B cell (primary cell): ENCODE measurements around the gene RAB22A. TPM values are rescaled to one million over a fixed set of nuclear protein-coding genes. Genes with fewer than 3 reads are reported as not detected.

ENCODE experiments used
- ATAC-seq: fragments of 200-7000 bp; cut with Tn5 transposase; one replicate; pipeline ENCODE4 v1.10.0; 2021; ENCODE audit warnings: low read depth, mild to moderate bottlenecking, moderate number of reproducible peaks, moderate library complexity
- CTCF ChIA-PET: fragments of 350-600 bp; sonication (Branson Sonifier 250); formaldehyde crosslinking; loops from one replicate; lab custom pipeline; 2021; ENCODE audit warnings: antibody characterized with exemption, inconsistent platforms; lab: Charles Lee
- POLR2A ChIA-PET: fragments of 350-600 bp; sonication (Branson Sonifier 250); formaldehyde crosslinking; loops from one replicate; lab custom pipeline; 2021; ENCODE audit warnings: antibody characterized with exemption; lab: Charles Lee
- DNase-seq: peaks from one replicate; pipeline ENCODE4 v3.0.0; 2013
- H2AFZ ChIP-seq: 2 replicates; pipeline ENCODE4 v1.6.1; 2012; ENCODE audit warnings: mild to moderate bottlenecking, low read depth, low read length; ENCODE audit not compliant: insufficient read depth, poor library complexity, severe bottlenecking
- H3K27ac ChIP-seq, 2 donors: 1 replicate in 1 of 2; 2 replicates in 1 of 2; pipeline ENCODE4 v1.5.1; 2012 to 2013; ENCODE audit warnings: low read length in 2 of 2, mild to moderate bottlenecking in 2 of 2, moderate library complexity in 1 of 2
- H3K27me3 ChIP-seq, 4 experiments: fragments of 200-600 bp in 1 of 4; sonication (generic) in 1 of 4; replicated peaks in 1 of 4; 1 replicate in 2 of 4; 2 replicates in 2 of 4; pipeline versions ENCODE4 v1.6.1 to v1.7.0; 2013 to 2016; ENCODE audit warnings: low read length in 3 of 4, mild to moderate bottlenecking in 2 of 4, mixed read lengths in 1 of 4, moderate library complexity in 1 of 4; ENCODE audit not compliant: insufficient read depth in 4 of 4, control insufficient read depth in 3 of 4; ENCODE audit errors: control extremely low read depth in 1 of 4
- H3K36me3 ChIP-seq, 2 experiments: replicated peaks in 1 of 2; 1 replicate in 1 of 2; 2 replicates in 1 of 2; pipeline versions ENCODE4 v1.6.1 to v1.7.1; 2013; ENCODE audit warnings: low read length in 1 of 2; ENCODE audit not compliant: insufficient read depth in 2 of 2, control insufficient read depth in 1 of 2; ENCODE audit errors: control extremely low read depth in 1 of 2, extremely low read depth in 1 of 2
- H3K4me1 ChIP-seq, 2 donors: fragments of 200-600 bp in 1 of 2; sonication (generic) in 1 of 2; 1 replicate in 1 of 2; 2 replicates in 1 of 2; pipeline versions ENCODE4 v1.5.1 to v1.6.1; 2013 to 2017; ENCODE audit warnings: low read length in 2 of 2; ENCODE audit not compliant: control insufficient read depth in 2 of 2, insufficient read depth in 2 of 2
- H3K4me2 ChIP-seq: replicated peaks from 2 replicates; pipeline ENCODE3; 2012; ENCODE audit warnings: mild to moderate bottlenecking, low read depth, low read length; ENCODE audit not compliant: poor library complexity, severe bottlenecking
- H3K4me3 ChIP-seq, 5 experiments: fragments of 200-600 bp in 1 of 5; sonication (generic) in 1 of 5; 1 replicate in 3 of 5; 2 replicates in 2 of 5; pipeline versions ENCODE4 v1.5.1 to v1.7.0; 2011 to 2016; ENCODE audit warnings: low read length in 4 of 5, mild to moderate bottlenecking in 4 of 5, low read depth in 2 of 5, control low read depth in 1 of 5, moderate library complexity in 1 of 5; ENCODE audit not compliant: insufficient read depth in 1 of 5; ENCODE audit errors: control extremely low read depth in 1 of 5, extremely low read depth in 1 of 5
- H3K79me2 ChIP-seq: fragments of 200-600 bp; sonication (generic); one replicate; pipeline ENCODE4 v1.6.0; 2016; ENCODE audit warnings: low read length; ENCODE audit not compliant: control insufficient read depth, insufficient read depth
- H3K9ac ChIP-seq: fragments of 200-600 bp; sonication (generic); 2 replicates; pipeline ENCODE4 v1.6.1; 2017; ENCODE audit warnings: mild to moderate bottlenecking, low read length, moderate library complexity
- H3K9me3 ChIP-seq, 3 donors: one replicate each; pipeline versions ENCODE4 v1.6.1 to v1.7.1; 2013; ENCODE audit warnings: low read length in 2 of 3; ENCODE audit not compliant: control insufficient read depth in 2 of 3, insufficient read depth in 1 of 3; ENCODE audit errors: control extremely low read depth in 1 of 3
- H4K20me1 ChIP-seq: 2 replicates; pipeline ENCODE4 v1.6.0; 2012; ENCODE audit warnings: mild to moderate bottlenecking, low read length; ENCODE audit not compliant: insufficient read depth, control insufficient read depth, poor library complexity, severe bottlenecking
- H3K27ac Mint-ChIP-seq: one replicate; pipeline ENCODE4 v1.8.0; 2021; ENCODE audit warnings: mixed read lengths
- H3K27me3 Mint-ChIP-seq: one replicate; pipeline ENCODE4 v1.8.0; 2021; ENCODE audit warnings: mixed read lengths
- H3K4me1 Mint-ChIP-seq: one replicate; pipeline ENCODE4 v1.8.0; 2021; ENCODE audit warnings: mixed read lengths
- H3K4me3 Mint-ChIP-seq: one replicate; pipeline ENCODE4 v1.8.0; 2021; ENCODE audit warnings: mixed read lengths
- H3K9me3 Mint-ChIP-seq: one replicate; pipeline ENCODE4 v1.8.0; 2022; ENCODE audit warnings: mixed read lengths; ENCODE audit not compliant: insufficient read depth
- CTCF ChIP-seq: fragments of 200-600 bp; IDR thresholded peaks from one replicate; pipeline ENCODE4 v1.8.0; 2022; ENCODE audit warnings: antibody characterized with exemption, mild to moderate bottlenecking
- EZH2 ChIP-seq: IDR thresholded peaks from 2 replicates; pipeline ENCODE4 v1.6.1; 2012; ENCODE audit warnings: borderline replicate concordance, low read depth, mild to moderate bottlenecking, moderate library complexity, low read length; ENCODE audit not compliant: insufficient read depth, poor library complexity, severe bottlenecking
- WGBS: methylation state at CpG from one replicate; pipeline ENCODE4 v1.1.5; 2013; ENCODE audit warnings: missing lambda C conversion rate; ENCODE audit not compliant: insufficient coverage; 5-methylcytosine and 5-hydroxymethylcytosine counted together
- intact Hi-C: fragments of 100-400 bp; cut with micrococcal nuclease; formaldehyde crosslinking; loops from one replicate; pipeline ENCODE4 v1.10.0; 2022
- polyA plus RNA-seq: library from polyadenylated mRNA; depleted of rRNA; stranded (reverse); fragments of >200 nt; gene quantifications from 2 replicates; pipeline ENCODE4 v1.2.3, GENCODE V29; 2012
- total RNA-seq, 2 donors: library from RNA; stranded (reverse); fragments of 120-200 nt in 1 of 2; gene quantifications; 1 replicate in 1 of 2; 2 replicates in 1 of 2; pipeline versions ENCODE4 v1.2.3 to v1.2.4, GENCODE V29; 2013 to 2022

RAB22A gene
- total and polyA plus RNA-seq, 2 donors (not counting 1 experiment from before 2014, with no cell fraction given), result 7.5 to 21.1 TPM

- no peaks in the 10 kb centered on the region for H3K4me1 ChIP-seq
- POLR2A ChIA-PET, result no interaction called here
- ATAC-seq (no peak), DNase-seq (no peak)
- H3K4me2 ChIP-seq, result no peak overlapping the region
- H3K27ac ChIP-seq, result no peak overlapping the region
- H4K20me1 ChIP-seq, result no peaks in the 10 kb centered on the region
- no peak overlapping the region for H3K9ac ChIP-seq
- no peak overlapping the region for H3K4me3 ChIP-seq
- no CpG with 5 or more reads among the region's 1 CpG for WGBS
- Mint-ChIP-seq H3K27me3 (no peaks in the 10 kb centered on the region), H3K4me3 (no peak overlapping the region), H3K9me3 (no peaks in the 10 kb centered on the region), H3K4me1 (no peaks in the 10 kb centered on the region), H3K27ac (no peak overlapping the region)
- no peaks in the 10 kb centered on the region for H3K27me3 ChIP-seq
- no peak for TF ChIP-seq EZH2
- no peak for TF ChIP-seq CTCF
- H2AFZ ChIP-seq, result no peak overlapping the region
- intact Hi-C loops, result no loop called here
- CTCF ChIA-PET, result no interaction called here
- peaks cover 2 to 36% of the 10 kb centered on the region in 2 experiments for H3K36me3 ChIP-seq
- H3K9me3 ChIP-seq, result no peaks in the 10 kb centered on the region
- H3K79me2 ChIP-seq, result no peaks in the 10 kb centered on the region
Observed at GRCh38 chr20:58362206-58362516, 52.6 kb downstream of the RAB22A start.

- H3K4me2 ChIP-seq, result no peak overlapping the region
- H3K79me2 ChIP-seq, result no peaks in the 10 kb centered on the region
- H2AFZ ChIP-seq, result no peak overlapping the region
- H3K4me1 Mint-ChIP-seq, result no peaks in the 10 kb centered on the region
- H3K4me3 Mint-ChIP-seq, result no peak overlapping the region
- H3K4me1 ChIP-seq, result no peaks in the 10 kb centered on the region
- no peaks in the 10 kb centered on the region for H4K20me1 ChIP-seq
- H3K36me3 ChIP-seq, result peaks cover 2 to 32% of the 10 kb centered on the region in 2 experiments
- no CpG with 5 or more reads among the region's 4 CpGs for WGBS
- no peak overlapping the region for H3K27ac ChIP-seq
- no peak for ATAC-seq
- intact Hi-C loops, result no loop called here
- no peak for DNase-seq
- H3K27me3 Mint-ChIP-seq, result no peaks in the 10 kb centered on the region
- ChIA-PET POLR2A (no interaction called here), CTCF (no interaction called here)
- H3K9ac ChIP-seq, result no peak overlapping the region
- H3K27me3 ChIP-seq, result no peaks in the 10 kb centered on the region
- H3K4me3 ChIP-seq, result no peak overlapping the region
- no peaks in the 10 kb centered on the region for H3K9me3 Mint-ChIP-seq
- no peak overlapping the region for H3K27ac Mint-ChIP-seq
- TF ChIP-seq CTCF (no peak), EZH2 (no peak)
- no peaks in the 10 kb centered on the region for H3K9me3 ChIP-seq
Observed at GRCh38 chr20:58362970-58363369, 53.5 kb downstream of the RAB22A start.
